VCaP (cell line): ENCODE results near the gene SKA2.
"Not testable (repeated sequence)": the region's sequence is repeated elsewhere in the genome, so short reads cannot be mapped to it uniquely, and the experiment has no call there.

Source experiments
- H3K27ac ChIP-seq: fragments of 450-650 bp; 2 replicates; pipeline ENCODE4 v1.5.1; 2017
- TF ChIP-seq, protein P1 (sequence below): fragments of 450-650 bp; conservative IDR thresholded peaks from 2 replicates; pipeline ENCODE4 v1.5.1; 2017; ENCODE audit warnings: mild to moderate bottlenecking, moderate library complexity

Gene SKA2

DNA sequence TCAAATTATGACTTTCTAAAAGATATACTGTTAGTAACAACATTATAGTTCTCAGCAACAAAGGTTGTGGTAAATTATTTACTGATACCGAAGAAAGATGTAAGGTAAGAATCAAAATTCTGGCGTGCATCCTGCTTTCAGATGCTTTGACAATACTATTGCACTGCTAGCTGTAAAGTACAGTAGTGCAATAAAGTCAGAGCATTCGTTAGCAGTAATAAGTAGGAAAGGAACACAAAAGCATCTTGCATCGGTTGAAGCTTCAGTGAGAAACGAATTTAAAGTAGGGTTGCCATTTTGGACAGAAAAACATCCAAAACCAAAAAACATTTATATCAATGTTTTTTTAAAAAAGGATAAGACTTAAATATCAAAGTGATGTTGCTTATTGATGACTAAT is 4.0 kb downstream of the SKA2 start:
- TF ChIP-seq, protein P1, sequence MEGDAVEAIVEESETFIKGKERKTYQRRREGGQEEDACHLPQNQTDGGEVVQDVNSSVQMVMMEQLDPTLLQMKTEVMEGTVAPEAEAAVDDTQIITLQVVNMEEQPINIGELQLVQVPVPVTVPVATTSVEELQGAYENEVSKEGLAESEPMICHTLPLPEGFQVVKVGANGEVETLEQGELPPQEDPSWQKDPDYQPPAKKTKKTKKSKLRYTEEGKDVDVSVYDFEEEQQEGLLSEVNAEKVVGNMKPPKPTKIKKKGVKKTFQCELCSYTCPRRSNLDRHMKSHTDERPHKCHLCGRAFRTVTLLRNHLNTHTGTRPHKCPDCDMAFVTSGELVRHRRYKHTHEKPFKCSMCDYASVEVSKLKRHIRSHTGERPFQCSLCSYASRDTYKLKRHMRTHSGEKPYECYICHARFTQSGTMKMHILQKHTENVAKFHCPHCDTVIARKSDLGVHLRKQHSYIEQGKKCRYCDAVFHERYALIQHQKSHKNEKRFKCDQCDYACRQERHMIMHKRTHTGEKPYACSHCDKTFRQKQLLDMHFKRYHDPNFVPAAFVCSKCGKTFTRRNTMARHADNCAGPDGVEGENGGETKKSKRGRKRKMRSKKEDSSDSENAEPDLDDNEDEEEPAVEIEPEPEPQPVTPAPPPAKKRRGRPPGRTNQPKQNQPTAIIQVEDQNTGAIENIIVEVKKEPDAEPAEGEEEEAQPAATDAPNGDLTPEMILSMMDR, result no peak
- peak overlapping the region; percentile 89; the same call in 1 of the 2 replicates for H3K27ac ChIP-seq

DNA sequence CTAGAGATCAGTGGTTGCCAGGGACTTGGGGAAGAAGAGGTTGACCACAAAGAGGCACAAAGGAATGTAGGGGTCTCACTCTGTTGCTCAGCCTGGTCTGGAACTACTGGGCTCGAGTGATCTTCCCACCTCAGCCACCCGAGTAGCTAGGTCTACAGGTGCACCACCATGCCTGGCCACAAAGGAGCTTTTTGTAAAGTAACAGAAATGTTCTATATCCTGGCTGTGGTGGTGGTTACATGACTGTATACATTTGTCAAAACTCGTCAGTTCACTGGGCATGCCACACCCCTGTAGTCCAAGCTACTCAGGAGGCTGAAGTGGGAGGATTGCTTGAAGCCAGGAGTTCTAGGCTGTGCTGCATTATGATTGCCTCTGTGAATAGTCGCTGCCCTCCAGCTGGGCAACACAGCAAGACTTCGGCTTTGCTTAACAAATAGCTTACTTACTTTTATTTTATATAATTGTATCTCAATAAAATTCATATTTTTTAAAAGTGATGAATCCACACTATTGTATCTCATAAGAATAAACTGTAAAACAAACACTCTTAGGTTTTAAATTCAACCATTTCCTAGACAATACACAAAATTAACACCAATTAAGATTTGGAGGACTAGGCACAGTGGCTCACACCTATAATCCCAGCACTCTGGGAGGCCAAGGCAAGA is 5.0 kb downstream of the SKA2 start:
- H3K27ac ChIP-seq, result no peak overlapping the region
- TF ChIP-seq, protein P1, result no peak

DNA sequence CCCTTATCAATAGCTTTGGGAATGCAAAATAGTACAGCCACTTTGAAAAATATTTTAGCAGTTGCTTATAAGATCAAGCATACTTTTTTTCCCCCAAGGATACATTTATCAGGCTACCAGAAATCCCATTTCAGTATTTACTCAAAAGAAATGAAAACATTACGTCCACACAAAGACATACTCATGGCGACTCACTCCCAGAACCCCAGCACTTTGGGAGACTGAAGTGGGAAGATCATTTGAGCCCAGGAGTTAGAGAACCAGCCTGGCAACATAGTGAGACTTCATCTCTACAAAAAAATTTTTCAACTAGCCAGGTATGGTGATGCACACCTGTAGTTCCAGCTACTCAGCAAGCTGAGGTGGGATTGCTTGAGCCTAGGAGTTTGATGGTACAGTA is 5.9 kb downstream of the SKA2 start:
- H3K27ac ChIP-seq, result no peak overlapping the region

DNA sequence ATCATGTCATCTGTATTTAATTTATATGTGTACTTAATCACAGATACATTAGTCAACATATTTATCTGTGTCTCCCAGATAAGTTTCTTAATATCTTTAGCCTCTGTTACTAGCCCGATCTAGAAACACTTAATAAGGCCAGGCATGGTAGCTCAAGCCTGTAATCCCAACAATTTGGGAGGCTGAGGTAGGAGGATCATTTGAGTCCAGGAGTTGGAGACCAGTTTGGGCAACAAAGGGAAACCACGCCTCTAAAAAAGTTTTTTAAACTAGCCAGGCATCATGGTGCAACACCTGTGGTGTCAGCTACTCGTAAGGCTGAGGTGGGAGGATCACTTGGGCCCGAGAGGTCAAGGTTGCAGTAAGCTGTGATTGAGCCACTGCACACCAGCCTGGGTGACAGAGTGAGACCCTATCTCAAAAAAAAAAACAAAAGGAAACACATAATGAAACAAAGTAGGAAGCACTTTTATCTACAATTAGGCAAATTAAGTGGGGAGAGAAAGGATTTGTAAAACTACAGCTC is 9.4 kb downstream of the SKA2 start:
- TF ChIP-seq, protein P1, result no peak
- H3K27ac ChIP-seq, result no peak overlapping the region

More for the DNA sequence above, 5.9 kb downstream of the SKA2 start:
- TF ChIP-seq, protein P1, result no peak

DNA sequence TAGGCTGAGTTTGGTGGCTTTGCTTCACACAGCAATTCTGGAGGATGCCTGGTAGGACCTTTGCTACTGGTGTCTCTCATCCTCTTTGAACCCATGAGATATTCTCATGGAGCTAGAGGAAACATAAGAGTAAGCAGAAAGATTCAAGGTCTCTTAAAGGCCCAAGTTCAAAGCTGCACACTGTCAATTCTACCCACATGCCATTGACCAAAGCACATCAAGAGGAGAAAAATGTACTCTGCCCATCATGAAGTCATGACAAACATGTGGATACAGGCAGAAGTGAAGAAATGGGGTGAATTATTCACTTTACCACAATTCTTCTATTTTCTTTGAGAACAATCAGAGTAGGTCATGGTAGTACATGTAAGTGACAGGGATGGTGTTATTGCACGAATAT is 13.1 kb downstream of the SKA2 start:
- TF ChIP-seq, protein P1, result no peak

DNA sequence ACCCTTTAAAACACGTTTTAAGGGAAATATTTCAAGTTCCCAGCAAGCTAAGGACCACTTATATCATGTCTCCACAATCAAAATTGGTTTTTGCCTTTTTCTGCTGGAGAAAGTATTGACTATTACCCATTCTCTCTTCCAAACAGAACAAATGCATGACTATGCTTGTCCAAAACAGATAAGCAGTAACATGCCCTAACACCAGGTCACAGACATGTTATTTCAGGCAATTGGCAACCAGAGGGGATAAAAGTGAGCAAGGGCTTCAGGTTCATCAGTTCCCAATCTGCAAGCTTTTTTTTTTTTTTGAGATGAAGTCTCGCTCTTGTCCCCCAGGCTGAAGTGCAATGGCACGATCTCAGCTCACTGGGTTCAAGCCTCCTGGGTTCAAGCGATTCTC is 15.0 kb downstream of the SKA2 start:
- TF ChIP-seq, protein P1, result no peak
- no peak overlapping the region for H3K27ac ChIP-seq

More for the DNA sequence above, 13.1 kb downstream of the SKA2 start:
- H3K27ac ChIP-seq, result no peak overlapping the region

DNA sequence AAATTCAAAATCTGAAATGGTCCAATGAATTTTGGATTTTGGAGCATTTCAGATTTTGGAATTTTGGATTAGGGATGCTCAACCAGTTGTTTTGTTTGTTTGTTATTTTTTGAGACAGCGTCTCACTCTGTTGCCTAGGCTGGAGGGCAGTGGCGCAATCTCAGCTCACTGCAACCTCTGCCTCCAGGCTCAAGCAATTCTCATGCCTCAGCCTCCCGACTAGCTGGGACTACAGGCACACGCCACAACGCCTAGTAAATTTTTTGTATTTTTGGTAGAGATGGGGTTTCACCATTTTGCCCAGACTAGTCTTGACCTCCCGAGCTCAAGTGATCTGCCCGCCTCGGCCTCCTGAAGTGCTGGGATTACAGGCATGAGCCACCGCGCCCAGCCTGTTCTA is 16.6 kb downstream of the SKA2 start:
- H3K27ac ChIP-seq, result not testable (repeated sequence)

DNA sequence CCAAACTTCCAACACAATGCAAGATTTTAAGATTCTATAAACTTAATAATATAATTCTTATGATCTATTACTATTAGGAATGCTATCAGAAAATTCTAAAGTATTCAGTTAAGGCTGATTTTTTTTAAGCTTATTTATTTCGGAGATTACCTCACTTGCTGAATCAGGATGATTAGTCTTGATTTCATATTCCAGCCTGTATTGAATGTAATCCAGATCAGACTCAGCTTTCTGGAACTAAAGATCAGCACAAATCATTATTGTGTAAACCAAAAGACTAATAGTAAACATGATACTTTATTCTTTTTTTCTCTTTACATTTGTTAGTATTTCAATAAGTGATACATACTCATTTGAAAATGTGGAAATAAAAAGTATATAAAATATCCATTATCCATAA is 23.9 kb downstream of the SKA2 start:
- TF ChIP-seq, protein P1, result no peak
- no peak overlapping the region for H3K27ac ChIP-seq
